SU-DHL-6 (cell line): ENCODE results near the gene ATF6B.

Experiments
- H2AFZ ChIP-seq: fragments of 200-600 bp; sonication (generic); 2 replicates; pipeline ENCODE4 v1.6.1; 2014; ENCODE audit warnings: low read depth, mild to moderate bottlenecking, moderate library complexity, mixed read lengths, antibody characterized with exemption, low read length; ENCODE audit not compliant: severe bottlenecking
- H3F3A ChIP-seq: fragments of 200-600 bp; shearing (Covaris generic); 2 replicates; pipeline ENCODE4 v1.6.0; 2016; ENCODE audit warnings: antibody characterized with exemption, mild to moderate bottlenecking; ENCODE audit not compliant: insufficient read depth
- H3K27ac ChIP-seq: fragments of 200-600 bp; sonication (generic); 2 replicates; pipeline ENCODE4 v1.5.1; 2016; ENCODE audit warnings: low read depth, mild to moderate bottlenecking, low read length, moderate library complexity, mixed read lengths
- H3K27me3 ChIP-seq: fragments of 200-600 bp; sonication (generic), shearing (Covaris generic); 2 replicates; pipeline ENCODE4 v1.6.0; 2014; ENCODE audit warnings: mild to moderate bottlenecking, low read length
- H3K36me3 ChIP-seq: fragments of 200-600 bp; sonication (generic); 2 replicates; pipeline ENCODE4 v1.6.1; 2014; ENCODE audit warnings: mild to moderate bottlenecking, low read length, mixed read lengths
- H3K4me2 ChIP-seq: fragments of 300-600, 200-600 bp; shearing (Covaris generic), sonication (generic); 2 replicates; pipeline ENCODE4 v1.6.0; 2014; ENCODE audit warnings: low read length, low read depth, mild to moderate bottlenecking; ENCODE audit not compliant: poor library complexity, severe bottlenecking
- H3K4me3 ChIP-seq: fragments of 200-600 bp; sonication (generic); 2 replicates; pipeline ENCODE4 v1.5.1; 2014; ENCODE audit warnings: antibody characterized with exemption, low read length, mild to moderate bottlenecking, mixed read lengths; ENCODE audit not compliant: insufficient read depth, poor library complexity, severe bottlenecking
- H3K79me2 ChIP-seq: fragments of 200-600 bp; sonication (generic); 2 replicates; pipeline ENCODE4 v1.6.1; 2014; ENCODE audit warnings: mild to moderate bottlenecking, low read length, moderate library complexity; ENCODE audit not compliant: insufficient read depth
- H3K9ac ChIP-seq: fragments of 200-600 bp; sonication (generic); 2 replicates; pipeline ENCODE4 v1.7.0; 2014; ENCODE audit warnings: mild to moderate bottlenecking, low read length
- H3K9me2 ChIP-seq: fragments of 200-600 bp; sonication (generic); replicated peaks from 2 replicates; pipeline ENCODE4 v1.6.1; 2014; ENCODE audit warnings: low read length; ENCODE audit not compliant: insufficient read depth
- H3K9me3 ChIP-seq: fragments of 200-600 bp; sonication (generic); 2 replicates; pipeline ENCODE4 v1.6.1; 2014; ENCODE audit warnings: low read length, mixed read lengths; ENCODE audit not compliant: insufficient read depth
- H4K20me1 ChIP-seq: fragments of 200-600 bp; sonication (generic); 2 replicates; pipeline ENCODE4 v1.6.1; 2014; ENCODE audit warnings: low read depth, mild to moderate bottlenecking, antibody characterized with exemption, low read length, moderate library complexity, mixed read lengths
- CTCF ChIP-seq: fragments of 200-600 bp; sonication (generic); IDR thresholded peaks from one replicate; pipeline ENCODE4 v1.5.1; 2017; ENCODE audit warnings: antibody characterized with exemption, mild to moderate bottlenecking, low read length, moderate library complexity; ENCODE audit not compliant: insufficient read depth, poor library complexity, severe bottlenecking
- EZH2phosphoT487 ChIP-seq: fragments of 200-600 bp; sonication (generic), shearing (Covaris generic); conservative IDR thresholded peaks from 2 replicates; pipeline ENCODE4 v1.6.1; 2018; ENCODE audit warnings: mild to moderate bottlenecking, antibody characterized with exemption, low read length, moderate library complexity, mixed read lengths

Gene ATF6B

GRCh38 chr6:32175711-32176475 lies 47.8 kb upstream of the ATF6B start, which contains the start of gene AGPAT1:
TSS of gene AGPAT1 (minus strand) at chr6:32176084. CDS start at chr6:32171496, 4,588 bp downstream.
- Histone ChIP-seq H3K9me2 (no peaks in the 10 kb centered on the region), H3K27ac (peak within 1 kb of the TSS; percentile 81), H3K79me2 (peaks cover 31% of the 10 kb centered on the region), H2AFZ (peak within 1 kb of the TSS; percentile 59), H3F3A (peaks cover 16% of the 10 kb centered on the region), H4K20me1 (no peaks in the 10 kb centered on the region), H3K4me3 (peak within 1 kb of the TSS; percentile 86), H3K4me2 (peak within 1 kb of the TSS; percentile 73), H3K27me3 (no peaks in the 10 kb centered on the region), H3K9me3 (no peaks in the 10 kb centered on the region), H3K9ac (peak within 1 kb of the TSS; percentile 88), H3K36me3 (no peaks in the 10 kb centered on the region)
- no peak for TF ChIP-seq CTCF
- no peak for TF ChIP-seq EZH2phosphoT487

GRCh38 chr6:32175322-32175710 lies 47.3 kb upstream of the ATF6B start:
- Histone ChIP-seq H3K27me3 (no peaks in the 10 kb centered on the region), H3K4me2 (peak overlapping the region; percentile 73), H3K79me2 (peaks cover 31% of the 10 kb centered on the region), H3K4me3 (peak overlapping the region; percentile 86), H3K27ac (no peak overlapping the region; the same call in 1 of the 2 replicates), H3F3A (peaks cover 16% of the 10 kb centered on the region), H4K20me1 (no peaks in the 10 kb centered on the region), H3K36me3 (no peaks in the 10 kb centered on the region), H2AFZ (peak overlapping the region; percentile 39), H3K9ac (peak overlapping the region; percentile 88), H3K9me2 (no peaks in the 10 kb centered on the region), H3K9me3 (no peaks in the 10 kb centered on the region)
- TF ChIP-seq CTCF (no peak), EZH2phosphoT487 (no peak)

GRCh38 chr6:32174416-32174815 lies 46.4 kb upstream of the ATF6B start:
- Histone ChIP-seq H4K20me1 (no peaks in the 10 kb centered on the region), H3K27ac (no peak overlapping the region), H3K9me2 (no peaks in the 10 kb centered on the region), H3K27me3 (no peaks in the 10 kb centered on the region), H2AFZ (no peak overlapping the region), H3K9me3 (no peaks in the 10 kb centered on the region), H3K4me3 (no peak overlapping the region), H3K36me3 (no peaks in the 10 kb centered on the region), H3K9ac (no peak overlapping the region), H3K79me2 (peaks cover 29% of the 10 kb centered on the region), H3K4me2 (peak overlapping the region; percentile 73), H3F3A (peaks cover 16% of the 10 kb centered on the region)
- TF ChIP-seq EZH2phosphoT487, result no peak
- no peak for TF ChIP-seq CTCF
